ENCODE results near the gene CLDN15. TPM values are rescaled to one million over a fixed set of nuclear protein-coding genes. Genes with fewer than 3 reads are reported as not detected.

CLDN15 gene
- total RNA-seq, 4 donors from 2014 or later = 5.1 to 6.6 (median 5.8) TPM

DNA sequence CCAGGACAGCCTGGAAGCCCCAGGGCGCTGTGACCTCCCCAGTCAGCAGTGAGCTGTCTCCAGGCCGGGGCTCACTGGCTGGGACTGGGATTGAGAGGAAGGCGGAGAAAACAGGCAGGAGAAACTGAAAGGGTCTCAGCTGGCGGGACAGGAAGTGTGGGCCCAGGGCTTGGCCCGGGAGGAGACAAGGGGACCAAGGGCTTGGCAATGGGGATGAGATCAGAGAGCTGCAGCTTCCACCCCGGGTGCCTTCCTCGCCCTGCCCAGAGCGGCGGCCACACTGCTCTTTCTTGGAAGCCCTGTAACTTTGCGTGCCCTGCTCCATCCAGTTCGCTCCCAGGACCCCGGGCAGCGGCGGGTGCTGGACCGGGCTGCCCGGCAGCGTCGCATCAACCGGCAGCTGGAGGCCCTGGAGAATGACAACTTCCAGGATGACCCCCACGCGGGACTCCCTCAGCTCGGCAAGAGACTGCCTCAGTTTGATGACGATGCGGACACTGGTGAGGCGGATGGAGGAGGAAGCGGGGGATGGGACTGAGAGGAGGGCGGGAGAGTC, 15.2 kb downstream of the CLDN15 start:
- Histone ChIP-seq H3K4me1 (peaks cover 9 to 18% of the 10 kb centered on the region in 2 donors), H3K4me3 (replicated peaks in 1 of 3) (no peak overlapping the region), H3K27me3 (no peaks in the 10 kb centered on the region), H3K9me3 (no peaks in the 10 kb centered on the region), H3K27ac (no peak overlapping the region), H3K36me3 (peaks cover 22 to 39% of the 10 kb centered on the region in 2 donors)
- intact Hi-C loops (cut with DNase I) = no loop called here
- no peak for DNase-seq
- TF ChIP-seq, protein P1, sequence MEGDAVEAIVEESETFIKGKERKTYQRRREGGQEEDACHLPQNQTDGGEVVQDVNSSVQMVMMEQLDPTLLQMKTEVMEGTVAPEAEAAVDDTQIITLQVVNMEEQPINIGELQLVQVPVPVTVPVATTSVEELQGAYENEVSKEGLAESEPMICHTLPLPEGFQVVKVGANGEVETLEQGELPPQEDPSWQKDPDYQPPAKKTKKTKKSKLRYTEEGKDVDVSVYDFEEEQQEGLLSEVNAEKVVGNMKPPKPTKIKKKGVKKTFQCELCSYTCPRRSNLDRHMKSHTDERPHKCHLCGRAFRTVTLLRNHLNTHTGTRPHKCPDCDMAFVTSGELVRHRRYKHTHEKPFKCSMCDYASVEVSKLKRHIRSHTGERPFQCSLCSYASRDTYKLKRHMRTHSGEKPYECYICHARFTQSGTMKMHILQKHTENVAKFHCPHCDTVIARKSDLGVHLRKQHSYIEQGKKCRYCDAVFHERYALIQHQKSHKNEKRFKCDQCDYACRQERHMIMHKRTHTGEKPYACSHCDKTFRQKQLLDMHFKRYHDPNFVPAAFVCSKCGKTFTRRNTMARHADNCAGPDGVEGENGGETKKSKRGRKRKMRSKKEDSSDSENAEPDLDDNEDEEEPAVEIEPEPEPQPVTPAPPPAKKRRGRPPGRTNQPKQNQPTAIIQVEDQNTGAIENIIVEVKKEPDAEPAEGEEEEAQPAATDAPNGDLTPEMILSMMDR (IDR thresholded peaks at IDR 0.05) = no peak
- no peak for TF ChIP-seq POLR2A (IDR thresholded peaks at IDR 0.05)
- WGBS, 2 donors = 93% methylated on average over 24 to 26 of the region's 27 CpGs

DNA sequence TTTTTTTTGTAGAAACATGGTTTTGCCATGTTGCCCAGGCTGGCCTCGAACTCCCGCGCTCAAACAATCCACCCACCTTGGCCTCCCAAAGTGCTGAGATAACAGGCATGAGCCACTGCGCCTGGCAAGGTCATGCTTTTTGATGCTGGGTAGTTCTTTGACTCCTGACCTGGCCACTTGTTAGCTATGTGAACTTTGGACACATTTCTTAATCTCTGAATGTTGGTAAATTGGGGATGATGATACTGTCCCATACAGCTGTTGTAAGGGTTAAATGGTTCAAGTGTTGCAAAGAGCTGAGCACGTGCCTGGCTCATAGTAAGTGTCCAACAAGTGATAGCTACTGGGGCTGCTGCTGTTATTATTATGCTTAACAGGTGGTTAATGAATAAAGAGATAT, 17.3 kb downstream of the CLDN15 start:
- Histone ChIP-seq H3K4me1 (peaks cover 19 to 30% of the 10 kb centered on the region in 2 donors), H3K36me3 (peaks cover 26 to 29% of the 10 kb centered on the region in 2 donors), H3K4me3 (replicated peaks in 1 of 3) (no peak overlapping the region), H3K27ac (no peak overlapping the region), H3K27me3 (no peaks in the 10 kb centered on the region), H3K9me3 (no peaks in the 10 kb centered on the region)
- intact Hi-C loops (cut with DNase I) = no loop called here
- WGBS, 2 donors = 83 to 88% methylated on average over 5 of the region's 5 CpGs
- DNase-seq = no peak
- TF ChIP-seq, protein P1 (IDR thresholded peaks at IDR 0.05) = no peak
- TF ChIP-seq POLR2A (IDR thresholded peaks at IDR 0.05) = no peak

DNA sequence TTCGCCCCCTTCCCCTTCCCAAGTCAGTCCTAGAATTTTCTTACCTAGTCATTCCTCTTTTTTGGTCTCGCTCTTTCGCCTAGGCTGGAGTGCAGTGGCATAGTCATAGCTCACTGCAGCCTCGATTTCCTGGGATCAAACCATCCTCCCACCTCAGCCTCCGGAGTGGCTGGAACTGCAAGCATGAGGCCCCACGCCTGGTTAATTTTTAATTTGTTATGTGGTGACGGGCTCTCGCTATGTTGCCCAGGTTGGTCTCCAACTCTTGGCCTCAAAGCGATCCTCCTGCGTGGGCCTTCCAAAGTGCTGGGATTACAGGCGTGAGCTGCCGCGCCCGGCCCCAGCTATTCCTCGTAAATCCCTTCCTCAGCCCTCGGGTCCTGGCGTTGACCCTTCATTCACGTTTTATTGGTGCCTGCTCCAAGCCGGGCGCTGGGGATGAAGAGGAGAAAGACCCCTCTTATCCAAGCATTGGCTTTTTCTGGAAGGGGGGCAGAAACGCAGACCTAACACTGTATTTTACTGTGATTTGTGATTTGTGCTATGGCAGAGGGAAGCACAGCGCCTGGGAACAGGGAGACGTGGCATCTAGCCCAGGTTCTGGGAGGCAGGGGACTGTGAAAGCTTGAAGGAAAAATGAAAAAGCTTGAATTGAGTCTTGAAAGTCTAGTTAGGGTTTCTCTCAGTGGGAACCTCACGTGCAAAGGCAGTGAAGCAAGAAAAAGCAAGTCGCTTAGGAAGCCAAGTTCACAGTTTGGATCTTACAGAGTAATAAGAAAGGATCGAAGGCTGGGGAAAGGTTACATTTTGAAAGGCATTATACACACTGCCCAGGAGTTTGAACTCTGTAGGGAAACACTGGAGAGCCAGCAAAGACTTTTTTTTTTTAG, 19.1 kb downstream of the CLDN15 start:
- H3K4me1 ChIP-seq = peaks cover 19 to 30% of the 10 kb centered on the region in 2 donors
- no peaks in the 10 kb centered on the region for H3K9me3 ChIP-seq
- peaks cover 13 to 15% of the 10 kb centered on the region in 2 donors for H3K36me3 ChIP-seq
- no peak for TF ChIP-seq POLR2A (IDR thresholded peaks at IDR 0.05)
- TF ChIP-seq, protein P1 (IDR thresholded peaks at IDR 0.05) = no peak
- no peaks in the 10 kb centered on the region for H3K27me3 ChIP-seq
- H3K27ac ChIP-seq = peak overlapping the region; percentile 89 to 96 (median 93)
- 3 to 6% methylated on average over 26 of the region's 26 CpGs for WGBS, 2 donors
- intact Hi-C loops (cut with DNase I) = no loop called here
- DNase-seq = peak; percentile 26 to 34
- H3K4me3 ChIP-seq (replicated peaks in 1 of 3) = peak overlapping the region; percentile 84 to 86 (median 86)

DNA sequence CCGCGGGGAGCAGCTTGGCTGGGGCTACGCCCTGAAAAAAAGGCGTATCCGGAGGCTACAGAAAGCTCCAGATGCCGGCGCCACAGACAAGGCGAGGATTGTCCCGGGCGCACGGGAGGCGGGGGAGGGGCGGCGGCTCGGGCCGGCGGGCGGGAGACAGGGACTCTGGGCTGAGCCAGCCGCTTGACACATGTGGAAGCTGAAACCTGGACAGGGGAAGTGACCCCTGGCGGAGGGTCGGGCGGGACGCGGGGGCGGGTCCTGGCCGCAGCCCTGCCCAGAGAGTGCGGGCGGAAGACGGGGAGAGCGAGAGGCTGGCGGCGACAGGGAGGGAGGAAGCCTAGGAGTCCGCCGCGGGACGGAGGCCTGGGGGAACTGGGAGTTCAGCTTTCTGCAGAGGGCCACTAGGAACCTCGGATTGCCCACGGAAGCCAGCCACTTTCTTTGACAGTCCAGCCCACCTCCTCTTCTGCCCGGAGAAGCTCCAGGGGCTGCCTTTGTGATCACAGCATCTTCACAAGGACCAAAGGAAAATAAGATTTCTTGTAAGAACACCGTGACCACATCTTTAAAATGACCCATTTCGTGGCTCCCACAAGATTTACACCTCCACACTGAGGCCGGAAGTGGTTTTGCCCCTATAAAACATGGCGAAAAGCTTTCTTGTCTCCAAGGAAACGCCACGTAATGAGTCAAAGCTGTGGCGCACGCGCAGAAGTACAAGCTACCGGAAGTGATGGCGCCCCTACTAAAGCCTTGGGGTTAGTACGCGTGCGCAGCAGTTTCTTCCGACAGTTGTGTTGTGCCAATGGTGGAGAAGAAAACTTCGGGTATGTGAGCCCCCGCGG, 20.0 kb downstream of the CLDN15 start, which contains the start of the genes PLOD3 and ZNHIT1:
Gene PLOD3 (minus strand): TSS at position 194 of the 848 bp plus-strand sequence. CDS start 307 bp downstream, outside the sequence.
Gene ZNHIT1 (plus strand): TSS at position 778 of the 848 bp plus-strand sequence. CDS start 31 bp downstream, at position 809.
- TF ChIP-seq POLR2A (IDR thresholded peaks at IDR 0.05) = peak in 1 of 2 donors; percentile 36
- TF ChIP-seq, protein P1 (IDR thresholded peaks at IDR 0.05) = peak in 3 of 6 experiments; percentile 19 to 27 (median 24)
- peaks cover 9% of the 10 kb centered on the region in 2 donors for H3K36me3 ChIP-seq

More for the DNA sequence above, 20.0 kb downstream of the CLDN15 start, which contains the start of the genes PLOD3 and ZNHIT1:
- Histone ChIP-seq H3K4me1 (peaks cover 19 to 30% of the 10 kb centered on the region in 2 donors), H3K4me3 (replicated peaks in 1 of 3) (peak within 1 kb of the TSS; percentile 84 to 86 (median 86)), H3K9me3 (no peaks in the 10 kb centered on the region), H3K27me3 (no peaks in the 10 kb centered on the region), H3K27ac (peak within 1 kb of the TSS; percentile 89 to 96 (median 93))
- intact Hi-C loops (cut with DNase I) = no loop called here
- 1 to 2% methylated on average over 32 to 51 of the region's 57 CpGs for WGBS, 2 donors
- DNase-seq = peak; percentile 97 to 98
